ENCODE data around the gene CIB1.
"Not testable (repeated sequence)": the region's sequence is repeated elsewhere in the genome, so short reads cannot be mapped to it uniquely, and the experiment has no call there.

The CIB1 gene

GRCh38 chr15:90233387-90234095 is at the start of gene CIB1:
CIB1 (minus strand) TSS chr15:90233941; CDS start chr15:90233885, 56 bp downstream.
- DNase-seq (ENCODE audit: low read depth in 4 of 4, low spot score in 1 of 4) = peak; percentile 89 to 97 (median 92)

DNA sequence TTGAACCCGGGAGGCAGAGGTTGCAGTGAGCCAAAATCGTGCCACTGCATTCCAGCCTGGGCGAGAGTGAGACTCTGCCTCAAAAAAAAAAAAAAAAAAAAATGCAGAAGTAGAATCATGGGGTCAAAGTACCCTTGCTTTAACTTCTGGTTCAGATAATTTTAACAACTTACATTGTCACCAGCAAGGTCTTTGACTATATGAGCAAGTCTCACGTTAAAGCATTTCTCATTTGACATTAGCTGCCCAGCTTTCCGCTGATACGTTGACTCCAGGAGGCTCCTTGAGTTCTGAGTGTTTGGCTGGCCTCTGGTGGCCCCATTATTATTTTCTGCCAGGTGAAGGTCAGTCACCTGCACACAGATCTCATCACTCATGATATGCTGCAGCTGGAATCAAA is 47.9 kb upstream of the CIB1 start:
- DNase-seq (ENCODE audit: low read depth in 4 of 4, low spot score in 1 of 4) = not testable (repeated sequence)

DNA sequence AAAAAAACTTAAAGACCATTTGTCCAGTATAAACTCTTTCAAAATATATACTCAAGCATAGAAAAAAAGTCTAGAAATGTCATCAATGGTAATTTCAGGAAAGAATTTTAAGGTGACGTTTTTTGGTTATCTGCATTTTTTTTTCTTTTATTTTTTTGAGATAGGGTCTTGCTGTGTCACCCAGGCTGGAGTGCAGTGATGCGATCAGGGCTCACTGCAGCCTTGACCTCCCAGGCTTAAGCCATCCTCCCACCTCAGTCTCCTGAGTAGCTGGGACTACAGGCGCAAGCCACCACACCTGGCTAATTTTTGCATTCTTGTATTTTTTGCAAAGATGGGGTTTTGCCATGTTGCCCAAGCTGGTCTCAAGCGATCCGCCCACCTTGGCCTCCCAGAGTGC is 47.0 kb upstream of the CIB1 start:
- DNase-seq (ENCODE audit: low read depth in 4 of 4, low spot score in 1 of 4) = not testable (repeated sequence)

DNA sequence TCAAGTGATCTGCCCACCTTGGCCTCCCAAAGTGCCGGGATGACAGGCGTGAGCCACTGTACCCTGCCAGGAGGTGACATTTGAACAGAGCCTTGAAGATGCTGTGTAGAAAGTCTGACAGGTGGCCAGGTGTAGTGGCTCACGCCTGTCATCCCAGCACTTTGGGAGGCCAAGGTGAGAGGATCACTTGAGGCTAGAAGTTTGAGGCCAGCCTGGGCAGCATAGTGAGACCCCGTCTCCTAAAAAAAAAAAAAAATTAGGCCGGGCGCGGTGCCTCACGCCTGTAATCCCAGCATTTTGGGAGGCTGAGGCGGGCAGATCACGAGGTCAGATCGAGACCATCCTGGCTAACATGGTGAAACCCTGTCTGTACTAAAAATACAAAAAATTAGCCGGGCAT is 44.7 kb upstream of the CIB1 start:
- not testable (repeated sequence) for DNase-seq (ENCODE audit: low read depth in 4 of 4, low spot score in 1 of 4)

GRCh38 chr15:90271459-90272166 is 37.9 kb upstream of the CIB1 start:
- DNase-seq (ENCODE audit: low read depth in 4 of 4, low spot score in 1 of 4) = no peak

- no peak for DNase-seq (ENCODE audit: low read depth in 4 of 4, low spot score in 1 of 4)
Observed at GRCh38 chr15:90270502-90271150, 36.9 kb upstream of the CIB1 start.

DNA sequence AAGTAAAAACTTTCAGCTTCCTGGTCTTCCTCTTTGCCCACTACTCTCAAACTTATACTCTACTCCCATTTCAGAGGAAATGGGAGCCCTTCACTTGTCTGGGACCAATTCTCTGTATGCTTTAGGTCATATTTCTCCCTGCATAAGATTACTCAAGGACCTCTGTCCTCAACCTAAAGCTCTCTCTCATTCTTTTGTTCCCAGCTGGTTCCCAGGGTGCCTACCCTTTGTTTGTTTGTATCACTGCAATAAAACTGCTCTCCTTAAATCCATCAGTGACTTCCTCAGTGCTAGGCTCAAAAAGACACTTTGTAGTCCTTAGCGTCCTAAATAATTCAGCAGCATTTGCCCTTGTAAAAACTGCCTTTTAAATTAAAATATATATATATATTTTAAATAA is 34.7 kb upstream of the CIB1 start:
- no peak for DNase-seq (ENCODE audit: low read depth in 4 of 4, low spot score in 1 of 4)

- DNase-seq (ENCODE audit: low read depth in 4 of 4, low spot score in 1 of 4) = no peak
Observed at GRCh38 chr15:90266485-90266884, 32.7 kb upstream of the CIB1 start.

DNA sequence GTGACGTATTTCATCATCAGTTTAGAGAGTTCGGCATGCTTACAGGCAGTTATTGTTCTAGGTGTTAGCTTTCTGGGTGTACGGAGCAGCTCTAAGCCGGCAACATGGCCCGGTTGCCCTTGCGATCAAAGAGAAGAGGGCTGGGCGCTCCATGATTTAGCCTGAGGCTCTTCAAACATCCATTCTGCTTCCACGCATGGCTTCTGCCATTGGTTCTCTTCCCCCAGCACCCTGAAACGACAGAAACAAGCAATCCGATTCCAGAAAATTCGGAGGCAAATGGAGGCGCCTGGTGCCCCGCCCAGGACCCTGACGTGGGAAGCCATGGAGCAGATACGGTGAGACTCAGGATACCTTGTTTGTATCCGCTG is 32.3 kb upstream of the CIB1 start:
- DNase-seq (ENCODE audit: low read depth in 4 of 4, low spot score in 1 of 4) = peak in 2 of 4 experiments; percentile 22 to 35

DNA sequence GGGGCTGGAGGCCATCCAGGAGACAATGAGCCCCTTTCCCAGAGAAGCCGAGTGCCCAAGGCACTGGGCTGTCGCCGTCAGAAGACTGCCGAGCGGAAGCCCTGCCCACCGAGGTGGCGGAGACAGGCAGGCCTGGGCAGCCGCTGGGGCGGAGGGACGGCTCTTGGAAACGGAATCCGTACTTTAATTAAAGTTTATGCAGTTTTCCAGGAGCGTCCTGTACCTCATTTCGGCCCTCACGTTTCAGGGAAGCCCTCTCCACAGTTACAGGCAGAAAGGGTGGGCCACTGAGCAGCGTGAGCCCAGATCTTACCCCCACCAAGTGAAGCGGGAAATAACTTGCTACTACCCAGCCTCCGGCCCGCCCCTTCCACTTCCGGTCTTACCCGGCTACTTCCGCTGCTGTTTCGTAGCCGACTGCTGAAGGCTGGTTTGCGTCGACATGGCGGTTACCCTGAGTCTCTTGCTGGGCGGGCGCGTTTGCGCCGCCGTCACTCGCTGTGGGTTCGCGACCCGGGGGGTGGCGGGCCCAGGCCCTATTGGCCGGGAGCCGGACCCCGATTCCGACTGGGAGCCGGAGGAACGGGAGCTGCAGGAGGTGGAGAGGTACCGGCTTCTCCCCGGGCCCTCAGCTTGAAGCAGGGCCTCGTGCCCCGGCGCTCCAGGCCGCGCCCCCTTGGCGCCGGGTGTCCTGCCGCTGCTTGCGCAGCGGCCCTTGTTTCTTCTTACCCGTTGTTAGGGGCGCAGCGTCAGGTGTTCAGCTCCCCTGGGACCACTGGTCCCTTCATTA is 31.7 kb upstream of the CIB1 start, which contains the start of gene NGRN:
Gene NGRN (plus strand): TSS at position 402 of the 790 bp plus-strand sequence. CDS start 41 bp downstream, at position 443.
- peak; percentile 78 to 93 (median 86) for DNase-seq (ENCODE audit: low read depth in 4 of 4, low spot score in 1 of 4)

DNA sequence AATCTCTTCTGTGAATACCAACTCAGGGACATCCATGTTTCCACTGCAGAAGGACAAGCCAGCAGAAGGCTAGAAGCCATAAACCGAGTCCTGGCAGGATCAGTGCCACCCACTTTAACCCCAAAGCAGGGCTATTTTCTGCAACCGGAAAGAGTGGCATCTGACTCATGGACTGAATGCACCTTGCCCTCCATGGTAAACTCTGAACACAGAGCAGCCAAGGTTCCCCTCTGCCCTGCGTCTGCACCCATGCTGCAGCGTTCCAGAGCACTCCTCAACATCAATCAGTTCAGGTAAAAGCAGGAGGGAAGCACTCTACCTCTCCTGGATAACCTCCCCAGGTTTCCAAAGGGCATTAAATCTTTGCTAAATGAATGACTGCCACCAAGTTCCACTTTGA is 30.9 kb upstream of the CIB1 start:
- DNase-seq (ENCODE audit: low read depth in 4 of 4, low spot score in 1 of 4) = peak in 2 of 4 experiments; percentile 6 to 20

DNA sequence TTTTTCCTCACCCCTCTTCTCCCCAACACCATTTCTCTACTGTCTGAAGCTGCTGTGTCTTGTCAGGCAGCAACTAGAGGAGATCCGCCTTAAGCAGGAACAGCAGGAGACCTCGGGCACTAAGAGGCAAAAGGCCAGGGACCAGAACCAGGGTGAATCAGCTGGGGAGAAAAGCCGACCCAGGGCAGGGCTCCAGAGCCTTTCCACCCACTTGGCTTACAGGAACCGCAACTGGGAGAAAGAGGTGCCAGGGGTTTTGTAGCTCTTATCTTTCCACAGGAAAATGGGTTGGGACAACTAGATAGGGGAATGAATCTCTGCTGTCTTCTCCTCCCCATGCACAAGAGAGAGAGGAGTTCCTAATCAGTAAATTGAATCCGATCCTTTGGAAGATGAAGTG is 28.7 kb upstream of the CIB1 start:
- DNase-seq (ENCODE audit: low read depth in 4 of 4, low spot score in 1 of 4) = no peak

DNA sequence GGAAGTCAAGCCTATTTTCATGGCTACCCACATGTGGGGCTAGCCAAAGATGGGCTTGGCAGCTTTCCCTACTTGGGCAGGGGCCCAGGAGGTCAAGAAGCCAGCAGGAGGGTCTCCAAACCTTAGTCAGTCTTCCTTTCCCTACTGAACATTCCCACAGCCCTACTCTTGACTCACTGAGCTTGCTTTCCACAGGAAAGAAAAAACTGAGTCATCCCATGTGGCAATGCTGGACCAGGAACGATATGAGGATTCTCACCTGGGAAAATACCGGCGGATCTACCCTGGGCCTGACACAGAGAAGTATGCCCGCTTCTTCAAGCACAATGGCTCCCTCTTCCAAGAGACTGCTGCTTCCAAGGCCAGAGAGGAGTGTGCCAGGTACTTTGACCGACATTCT is 28.1 kb upstream of the CIB1 start:
- DNase-seq (ENCODE audit: low read depth in 4 of 4, low spot score in 1 of 4) = no peak

- not testable (repeated sequence) for DNase-seq (ENCODE audit: low read depth in 4 of 4, low spot score in 1 of 4)
Observed at GRCh38 chr15:90260731-90261130, 27.0 kb upstream of the CIB1 start.

GRCh38 chr15:90259524-90259923 is 25.8 kb upstream of the CIB1 start:
- DNase-seq (ENCODE audit: low read depth in 4 of 4, low spot score in 1 of 4) = no peak

- no peak for DNase-seq (ENCODE audit: low read depth in 4 of 4, low spot score in 1 of 4)
Observed at GRCh38 chr15:90257776-90258175, 24.0 kb upstream of the CIB1 start.

GRCh38 chr15:90249203-90249863 is 15.6 kb upstream of the CIB1 start, which contains the start of gene TTLL13:
TTLL13 (plus strand) TSS chr15:90249556; CDS start chr15:90250631, 1,075 bp downstream.
- DNase-seq (ENCODE audit: low read depth in 4 of 4, low spot score in 1 of 4) = peak; percentile 47 to 88 (median 69)

- DNase-seq (ENCODE audit: low read depth in 4 of 4, low spot score in 1 of 4) = no peak
Observed at GRCh38 chr15:90248789-90249202, 15.1 kb upstream of the CIB1 start.

GRCh38 chr15:90243943-90244639 is 10.3 kb upstream of the CIB1 start:
- DNase-seq (ENCODE audit: low read depth in 4 of 4, low spot score in 1 of 4) = no peak

Data from stimulated activated CD4-positive, alpha-beta T cell treated with anti-CD3 and anti-CD28 coated beads, Interleukin-1b, Interleukin-23, amount 100 ng/mL, for 24 hours (primary cell).